ENCODE data around the gene DSN1.

- TF ChIP-seq, protein P1, sequence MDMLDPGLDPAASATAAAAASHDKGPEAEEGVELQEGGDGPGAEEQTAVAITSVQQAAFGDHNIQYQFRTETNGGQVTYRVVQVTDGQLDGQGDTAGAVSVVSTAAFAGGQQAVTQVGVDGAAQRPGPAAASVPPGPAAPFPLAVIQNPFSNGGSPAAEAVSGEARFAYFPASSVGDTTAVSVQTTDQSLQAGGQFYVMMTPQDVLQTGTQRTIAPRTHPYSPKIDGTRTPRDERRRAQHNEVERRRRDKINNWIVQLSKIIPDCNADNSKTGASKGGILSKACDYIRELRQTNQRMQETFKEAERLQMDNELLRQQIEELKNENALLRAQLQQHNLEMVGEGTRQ (IDR thresholded peaks at IDR 0.05), result no peak
- TF ChIP-seq CTCF (IDR thresholded peaks at IDR 0.05), result no peak
- TF ChIP-seq SMC3 (IDR thresholded peaks at IDR 0.05), result no peak
Measured at GRCh38 chr20:36785308-36785707, 11.7 kb upstream of the DSN1 start.
